ENCODE measurements around the gene GPAT2.
"Not testable (repeated sequence)": the region's sequence is repeated elsewhere in the genome, so short reads cannot be mapped to it uniquely, and the experiment has no call there.

GPAT2 gene

DNA sequence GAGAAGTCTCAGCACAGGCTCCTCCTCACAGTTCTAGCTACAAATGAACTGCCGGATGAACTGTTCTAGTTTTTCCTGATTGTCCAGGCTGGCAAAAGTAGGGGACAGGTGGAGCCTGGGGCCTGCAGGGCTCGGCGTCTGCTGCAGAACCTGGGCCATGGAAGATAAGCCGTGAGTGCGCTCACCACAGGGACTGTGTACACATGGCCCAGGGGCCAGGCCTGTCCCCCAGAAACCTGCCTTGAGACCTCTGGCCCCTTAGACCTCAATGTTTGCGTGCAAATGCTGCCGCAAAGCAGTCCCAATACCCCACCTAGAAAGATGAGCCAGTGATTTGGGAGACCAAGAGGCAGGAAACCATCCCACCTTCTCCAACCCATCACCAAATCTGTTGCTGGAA is 12.6 kb downstream of the GPAT2 start:
- not testable (repeated sequence) for DNase-seq

DNA sequence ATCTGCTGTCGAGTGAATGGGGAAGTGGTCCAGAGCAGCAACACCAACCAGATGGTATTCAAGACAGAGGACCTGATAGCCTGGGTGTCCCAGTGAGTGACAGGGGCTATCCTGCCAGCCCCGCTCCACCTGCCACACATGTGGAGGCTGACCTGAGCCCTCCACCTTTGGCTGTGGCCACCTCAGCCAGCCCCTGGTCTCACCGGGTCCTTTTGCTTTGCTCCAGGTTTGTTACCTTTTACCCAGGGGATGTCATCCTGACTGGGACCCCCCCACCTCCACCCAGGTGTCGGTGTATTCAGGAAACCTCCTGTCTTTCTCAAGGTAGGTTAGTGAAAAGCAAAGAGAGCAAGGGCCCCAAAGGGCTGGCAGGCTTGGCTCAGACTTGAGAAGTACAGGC is 13.6 kb downstream of the GPAT2 start:
- DNase-seq = not testable (repeated sequence)

DNA sequence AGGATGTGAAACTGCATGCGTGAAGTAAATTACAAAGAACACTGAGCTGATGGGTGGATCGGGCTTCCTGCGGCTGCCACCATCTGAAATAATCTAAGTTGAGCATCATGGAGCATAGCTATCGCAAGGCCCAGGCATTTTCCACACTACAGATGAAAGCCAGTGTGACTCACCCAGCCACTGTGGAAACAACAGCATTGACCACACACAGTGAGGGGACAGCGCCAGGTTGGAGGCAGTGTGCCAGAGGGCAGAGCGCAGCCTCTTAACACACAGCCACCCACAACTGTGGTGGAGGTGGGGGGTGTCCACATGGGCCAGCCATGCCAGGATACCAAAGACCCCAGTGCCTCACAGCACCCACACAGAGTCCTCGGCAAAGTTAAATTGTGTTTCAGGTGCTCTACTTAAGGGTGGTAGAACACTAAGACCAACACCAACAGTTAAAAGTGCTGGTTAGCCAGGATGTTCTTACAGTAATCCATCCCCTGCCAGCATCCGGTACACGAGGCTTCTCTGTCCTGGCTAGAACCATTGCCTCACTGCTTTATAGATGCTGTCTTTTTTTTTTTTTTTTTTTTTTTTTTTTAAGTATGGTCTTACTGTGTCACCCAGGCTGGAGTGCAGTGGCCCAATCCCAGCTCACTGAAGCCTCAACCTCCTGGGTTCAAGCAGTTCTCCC is 14.7 kb downstream of the GPAT2 start:
- not testable (repeated sequence) for DNase-seq

DNA sequence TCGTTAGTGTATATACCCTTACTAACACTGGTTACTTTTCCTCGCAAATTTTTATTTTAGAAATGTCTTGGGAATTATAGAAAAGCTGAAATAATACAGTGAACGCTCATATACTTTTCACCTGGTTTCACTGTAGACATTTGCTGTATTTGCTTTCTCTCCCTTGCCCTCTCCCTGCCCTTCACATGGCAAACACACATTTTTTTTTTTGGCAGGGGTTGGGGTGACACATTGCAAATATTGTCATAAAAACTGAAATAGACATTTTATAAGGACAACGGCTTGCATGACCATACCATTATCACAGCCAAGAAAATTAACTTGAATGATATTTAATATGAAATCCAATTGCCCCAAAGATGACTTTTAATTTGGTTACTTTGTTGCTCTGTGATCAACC is 18.4 kb downstream of the GPAT2 start:
- DNase-seq = not testable (repeated sequence)

- not testable (repeated sequence) for DNase-seq
Observed at GRCh38 chr2:96012792-96013264, 21.9 kb downstream of the GPAT2 start.

DNA sequence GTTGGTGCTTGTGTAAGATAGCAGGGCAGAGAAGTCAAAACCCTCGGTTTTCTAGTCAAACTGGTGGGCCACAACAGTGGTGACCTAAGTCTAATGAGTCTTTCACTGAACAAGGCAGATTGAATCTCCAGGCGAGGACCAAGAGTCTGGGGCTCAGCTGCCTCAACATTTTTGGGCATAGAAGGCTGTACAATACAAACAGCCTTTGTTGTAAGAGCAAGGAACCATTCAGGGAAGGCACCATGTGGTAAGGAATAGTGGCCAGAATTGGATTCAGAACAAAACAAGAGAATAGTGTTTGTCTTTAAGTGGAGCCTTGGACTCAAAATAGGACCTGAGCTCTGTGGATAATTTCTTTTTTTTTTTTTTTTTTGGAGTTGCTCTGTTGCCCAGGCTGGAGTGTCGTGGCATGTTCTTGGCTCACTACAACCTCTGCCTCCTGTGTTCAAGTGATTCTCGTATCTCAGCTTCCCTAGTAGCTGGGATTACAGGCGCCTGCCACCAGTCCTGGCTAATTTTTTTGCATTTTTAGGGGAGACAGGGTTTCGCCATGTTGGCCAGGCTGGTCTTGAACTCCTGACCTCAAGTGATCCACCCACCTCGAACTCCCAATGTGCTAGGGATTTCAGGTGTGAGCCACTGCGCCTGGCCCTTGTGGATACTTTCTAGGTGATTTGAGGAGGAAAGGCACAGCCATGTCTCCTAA is 22.5 kb downstream of the GPAT2 start:
- not testable (repeated sequence) for DNase-seq

DNA sequence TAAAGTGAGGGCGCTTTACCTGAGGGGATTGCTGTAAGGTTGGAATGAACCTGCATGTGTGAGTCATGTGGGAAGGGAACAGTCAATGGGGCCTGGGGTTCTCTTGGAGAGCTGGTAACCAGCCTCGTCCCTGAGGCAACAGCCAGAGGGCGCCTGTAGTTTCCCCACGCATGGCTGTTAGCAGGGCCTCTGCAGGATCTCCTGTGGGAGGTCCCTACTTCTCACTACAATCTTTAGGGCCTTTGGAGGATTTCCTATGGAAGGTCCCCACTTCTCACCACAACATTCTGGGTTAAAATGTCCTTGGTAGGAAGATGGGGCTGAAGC is 23.6 kb downstream of the GPAT2 start:
- DNase-seq = not testable (repeated sequence)

GRCh38 chr2:96010320-96011128 is 24.2 kb downstream of the GPAT2 start:
- DNase-seq = not testable (repeated sequence)

- DNase-seq = not testable (repeated sequence)
Observed at GRCh38 chr2:96009833-96010232, 24.9 kb downstream of the GPAT2 start.

GRCh38 chr2:96008051-96008450 is 26.7 kb downstream of the GPAT2 start:
- DNase-seq = not testable (repeated sequence)

GRCh38 chr2:96006248-96006647 is 28.5 kb downstream of the GPAT2 start:
- DNase-seq = not testable (repeated sequence)

DNA sequence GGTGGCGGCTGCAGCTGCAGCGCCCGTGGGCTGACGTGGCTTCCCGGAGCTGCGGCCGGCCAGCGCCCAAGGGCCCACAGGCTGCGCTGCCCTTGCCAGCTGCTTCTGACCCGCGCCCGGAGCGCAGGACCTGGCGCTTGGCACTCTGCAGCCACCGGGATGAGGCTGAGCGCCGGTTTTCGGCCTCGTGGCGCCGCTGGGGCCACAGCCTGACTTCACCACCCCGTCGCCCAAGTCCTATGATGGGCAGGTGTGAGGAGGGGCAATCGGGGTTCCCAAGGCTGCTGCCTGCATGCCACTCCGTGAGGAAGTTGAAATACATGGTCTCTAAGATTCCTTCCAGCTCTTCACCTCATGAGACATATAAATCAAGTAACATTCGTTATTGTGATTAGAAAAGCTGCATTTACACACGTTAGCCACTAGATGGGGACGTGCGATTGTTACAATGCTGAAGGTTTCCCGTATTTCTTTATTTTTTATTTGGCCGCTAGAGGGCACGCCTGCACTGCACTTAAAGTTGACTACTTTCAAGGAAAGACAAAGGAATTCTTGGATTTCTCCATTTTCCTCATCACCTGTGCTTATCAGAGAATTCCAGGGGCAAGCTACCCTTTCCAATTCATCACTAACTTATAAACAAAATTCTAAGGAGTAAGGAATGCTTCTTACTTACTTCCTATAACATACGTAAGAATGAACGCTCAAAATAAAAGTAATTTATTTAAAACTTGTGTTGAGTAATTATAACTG is 42.0 kb downstream of the GPAT2 start:
- not testable (repeated sequence) for DNase-seq

- not testable (repeated sequence) for DNase-seq
Observed at GRCh38 chr2:95992102-95992501, 42.6 kb downstream of the GPAT2 start.

GRCh38 chr2:95991351-95992094 is 43.2 kb downstream of the GPAT2 start, which contains the start of gene ANKRD36C:
Gene ANKRD36C (minus strand): TSS chr2:95991824. CDS start chr2:95991708, 116 bp downstream.
- not testable (repeated sequence) for DNase-seq

GRCh38 chr2:95990884-95991283 is 43.8 kb downstream of the GPAT2 start:
- DNase-seq = not testable (repeated sequence)

Measured in NCI-H1930 (cell line).